ENCODE results near the gene TRPM2.
"Not testable (repeated sequence)": the region's sequence is repeated elsewhere in the genome, so short reads cannot be mapped to it uniquely, and the experiment has no call there.

The TRPM2 gene

GRCh38 chr21:44473915-44474555 is 120.6 kb downstream of the TRPM2 start:
- H3K9me3 Mint-ChIP-seq, result no peaks in the 10 kb centered on the region
- H3K4me3 Mint-ChIP-seq, result no peak overlapping the region
- no peaks in the 10 kb centered on the region for H3K36me3 Mint-ChIP-seq (ENCODE audit: low read depth)
- H3K27me3 Mint-ChIP-seq, result no peaks in the 10 kb centered on the region
- H3K4me1 Mint-ChIP-seq (ENCODE audit: low read depth), result no peaks in the 10 kb centered on the region
- H3K27ac Mint-ChIP-seq, result no peak overlapping the region

GRCh38 chr21:44475266-44475845 is 121.9 kb downstream of the TRPM2 start:
- H3K27me3 Mint-ChIP-seq, result no peaks in the 10 kb centered on the region
- no peak overlapping the region for H3K4me3 Mint-ChIP-seq
- no peaks in the 10 kb centered on the region for H3K36me3 Mint-ChIP-seq (ENCODE audit: low read depth)
- no peaks in the 10 kb centered on the region for H3K9me3 Mint-ChIP-seq
- H3K4me1 Mint-ChIP-seq (ENCODE audit: low read depth), result no peaks in the 10 kb centered on the region
- no peak overlapping the region for H3K27ac Mint-ChIP-seq

GRCh38 chr21:44477131-44477530 is 123.7 kb downstream of the TRPM2 start:
- H3K4me1 Mint-ChIP-seq (ENCODE audit: low read depth), result no peaks in the 10 kb centered on the region
- no peak overlapping the region for H3K4me3 Mint-ChIP-seq
- no peaks in the 10 kb centered on the region for H3K36me3 Mint-ChIP-seq (ENCODE audit: low read depth)
- H3K27me3 Mint-ChIP-seq, result no peaks in the 10 kb centered on the region
- no peaks in the 10 kb centered on the region for H3K9me3 Mint-ChIP-seq
- H3K27ac Mint-ChIP-seq, result no peak overlapping the region

- Mint-ChIP-seq H3K27ac (no peak overlapping the region), H3K4me3 (no peak overlapping the region), H3K27me3 (no peaks in the 10 kb centered on the region), H3K9me3 (no peaks in the 10 kb centered on the region), H3K4me1 (ENCODE audit: low read depth) (no peaks in the 10 kb centered on the region), H3K36me3 (ENCODE audit: low read depth) (no peaks in the 10 kb centered on the region)
Observed at GRCh38 chr21:44477712-44478111, 124.3 kb downstream of the TRPM2 start.

DNA sequence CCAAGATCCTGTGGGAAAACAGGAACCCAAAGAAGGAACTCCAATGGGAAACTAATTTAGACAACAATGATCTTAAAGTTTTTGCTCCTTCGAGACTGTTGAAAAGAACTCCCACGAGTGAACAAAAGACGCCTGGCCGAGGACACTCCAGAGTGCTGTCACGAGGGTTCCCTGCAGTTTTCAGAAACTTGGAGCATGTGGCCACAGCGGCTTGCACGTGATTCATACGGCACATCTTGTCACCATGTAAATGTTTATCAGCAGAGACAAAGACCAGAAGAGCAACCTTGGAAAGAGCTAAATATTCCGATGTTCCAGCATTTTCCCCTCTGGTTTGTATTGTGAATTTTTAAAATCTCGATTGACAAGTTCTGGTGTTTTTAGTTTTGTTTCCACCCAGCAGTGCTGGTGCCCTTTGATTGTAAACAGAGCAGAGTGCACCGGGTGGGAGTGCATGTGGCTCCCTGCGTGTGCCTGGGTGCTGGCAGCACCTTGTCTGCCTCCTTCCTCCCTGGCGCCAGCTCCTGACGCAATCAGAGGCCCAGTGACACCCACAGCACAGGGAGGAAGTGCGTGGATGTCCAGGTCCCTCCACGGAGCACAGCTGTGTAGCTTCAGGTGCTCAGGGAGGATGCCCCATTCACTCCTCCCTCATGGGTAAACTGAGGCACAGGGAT is 124.8 kb downstream of the TRPM2 start:
- Mint-ChIP-seq H3K36me3 (ENCODE audit: low read depth) (no peaks in the 10 kb centered on the region), H3K27ac (no peak overlapping the region), H3K4me3 (no peak overlapping the region), H3K9me3 (no peaks in the 10 kb centered on the region), H3K4me1 (ENCODE audit: low read depth) (no peaks in the 10 kb centered on the region), H3K27me3 (no peaks in the 10 kb centered on the region)

DNA sequence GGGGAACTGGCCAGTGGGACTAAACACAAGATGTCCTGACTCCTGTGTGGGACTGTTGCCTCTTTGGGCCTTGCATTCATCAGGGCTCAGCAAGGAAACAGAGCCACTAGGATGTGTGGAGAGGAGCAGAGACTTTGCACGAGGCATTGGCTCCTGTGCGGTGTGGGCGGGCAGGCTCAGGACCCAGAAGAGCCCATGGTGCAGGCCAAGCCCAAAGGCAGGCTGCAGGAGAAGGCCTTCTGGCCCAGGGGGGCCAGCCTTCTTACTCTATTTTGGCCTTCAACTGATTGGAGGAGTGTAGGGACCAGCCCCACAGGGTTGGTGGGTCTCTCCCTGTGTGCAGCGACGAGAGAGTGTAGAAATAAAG is 125.4 kb downstream of the TRPM2 start:
- H3K4me3 Mint-ChIP-seq, result no peak overlapping the region
- H3K27me3 Mint-ChIP-seq, result no peaks in the 10 kb centered on the region
- H3K27ac Mint-ChIP-seq, result no peak overlapping the region
- no peaks in the 10 kb centered on the region for H3K4me1 Mint-ChIP-seq (ENCODE audit: low read depth)
- no peaks in the 10 kb centered on the region for H3K9me3 Mint-ChIP-seq
- H3K36me3 Mint-ChIP-seq (ENCODE audit: low read depth), result no peaks in the 10 kb centered on the region

- H3K4me1 Mint-ChIP-seq (ENCODE audit: low read depth); H3K27me3 Mint-ChIP-seq; H3K9me3 Mint-ChIP-seq; H3K36me3 Mint-ChIP-seq (ENCODE audit: low read depth); H3K27ac Mint-ChIP-seq; H3K4me3 Mint-ChIP-seq: not testable (repeated sequence)
Observed at GRCh38 chr21:44479556-44480199, 126.3 kb downstream of the TRPM2 start.

DNA sequence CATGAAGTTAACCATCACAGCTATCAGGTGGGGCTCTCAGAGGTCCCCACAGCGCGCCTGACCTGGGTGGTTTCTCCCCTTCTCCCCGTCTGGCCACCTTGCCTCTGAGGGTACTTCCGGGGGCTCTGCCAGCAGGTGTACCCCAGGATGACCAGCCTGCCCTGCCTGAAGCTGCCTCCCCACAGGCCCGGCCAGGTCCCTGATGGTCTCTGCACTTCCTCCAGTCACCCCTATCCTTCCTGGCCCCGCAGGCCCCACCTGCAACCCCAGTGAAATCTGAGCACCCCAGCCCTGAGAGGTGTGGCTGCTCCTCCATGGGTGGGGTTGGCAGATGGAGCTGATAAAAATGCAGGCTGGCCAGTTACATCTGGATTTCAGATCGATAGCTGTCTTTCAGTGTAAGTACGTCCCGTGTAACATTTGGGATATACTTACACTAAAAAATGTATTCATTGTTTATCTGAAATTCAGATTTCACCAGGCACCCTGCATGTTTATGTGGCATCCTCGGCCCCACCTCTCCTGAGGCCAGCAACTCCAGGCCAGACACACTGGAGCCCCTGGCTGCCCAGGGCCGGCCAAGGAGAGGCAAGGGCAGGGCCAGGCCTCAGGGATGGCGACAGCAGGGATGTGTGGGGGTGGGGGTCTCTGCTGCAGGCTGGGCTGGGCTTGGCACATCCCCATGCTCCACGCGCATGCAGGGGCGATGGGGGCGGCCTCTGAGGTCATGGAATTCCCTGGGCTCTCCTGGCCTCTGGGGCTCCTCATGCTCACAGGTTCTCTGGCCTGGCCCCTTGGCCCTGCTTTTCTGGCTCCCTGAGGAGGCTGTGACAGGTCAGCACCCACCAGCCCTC is 127.0 kb downstream of the TRPM2 start:
- no peaks in the 10 kb centered on the region for H3K9me3 Mint-ChIP-seq
- H3K36me3 Mint-ChIP-seq (ENCODE audit: low read depth), result no peaks in the 10 kb centered on the region
- H3K27me3 Mint-ChIP-seq, result no peaks in the 10 kb centered on the region
- no peak overlapping the region for H3K4me3 Mint-ChIP-seq
- H3K4me1 Mint-ChIP-seq (ENCODE audit: low read depth), result no peaks in the 10 kb centered on the region
- H3K27ac Mint-ChIP-seq, result no peak overlapping the region

DNA sequence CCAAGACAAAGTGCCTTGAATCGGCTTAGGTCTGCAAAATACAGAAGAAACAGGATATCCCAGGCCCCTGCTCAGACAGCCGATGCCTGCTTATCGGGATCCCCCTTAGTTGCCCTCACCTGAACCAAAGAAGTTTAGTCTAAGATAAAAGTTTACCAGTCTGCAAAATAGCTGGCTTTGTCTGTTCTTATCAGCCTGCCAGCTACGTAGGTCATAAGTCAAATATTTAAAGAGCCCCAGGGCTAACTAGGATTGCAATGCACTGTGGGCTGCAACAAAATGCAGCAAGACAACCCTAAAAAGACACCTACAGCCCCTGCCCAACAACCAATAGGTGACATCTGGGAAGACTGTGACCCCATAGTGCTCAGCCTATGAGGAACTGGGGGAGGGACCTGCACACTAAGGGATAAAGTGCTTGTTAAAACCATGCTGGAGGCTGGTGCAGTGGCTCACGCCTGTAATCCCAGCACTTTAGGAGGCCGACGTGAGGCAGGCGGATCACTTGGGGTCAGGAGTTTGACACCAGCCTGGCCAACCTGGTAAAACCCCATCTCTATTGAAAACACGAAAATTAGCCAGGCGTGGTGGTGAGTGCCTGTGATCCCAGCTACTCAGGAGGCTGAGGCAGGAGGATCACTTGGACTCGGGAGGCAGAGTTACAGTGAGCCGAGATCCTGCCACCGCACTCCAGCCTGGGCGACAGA is 129.3 kb downstream of the TRPM2 start:
- Mint-ChIP-seq H3K9me3 (no peaks in the 10 kb centered on the region), H3K27ac (no peak overlapping the region), H3K27me3 (no peaks in the 10 kb centered on the region), H3K36me3 (ENCODE audit: low read depth) (no peaks in the 10 kb centered on the region), H3K4me1 (ENCODE audit: low read depth) (no peaks in the 10 kb centered on the region), H3K4me3 (no peak overlapping the region)

DNA sequence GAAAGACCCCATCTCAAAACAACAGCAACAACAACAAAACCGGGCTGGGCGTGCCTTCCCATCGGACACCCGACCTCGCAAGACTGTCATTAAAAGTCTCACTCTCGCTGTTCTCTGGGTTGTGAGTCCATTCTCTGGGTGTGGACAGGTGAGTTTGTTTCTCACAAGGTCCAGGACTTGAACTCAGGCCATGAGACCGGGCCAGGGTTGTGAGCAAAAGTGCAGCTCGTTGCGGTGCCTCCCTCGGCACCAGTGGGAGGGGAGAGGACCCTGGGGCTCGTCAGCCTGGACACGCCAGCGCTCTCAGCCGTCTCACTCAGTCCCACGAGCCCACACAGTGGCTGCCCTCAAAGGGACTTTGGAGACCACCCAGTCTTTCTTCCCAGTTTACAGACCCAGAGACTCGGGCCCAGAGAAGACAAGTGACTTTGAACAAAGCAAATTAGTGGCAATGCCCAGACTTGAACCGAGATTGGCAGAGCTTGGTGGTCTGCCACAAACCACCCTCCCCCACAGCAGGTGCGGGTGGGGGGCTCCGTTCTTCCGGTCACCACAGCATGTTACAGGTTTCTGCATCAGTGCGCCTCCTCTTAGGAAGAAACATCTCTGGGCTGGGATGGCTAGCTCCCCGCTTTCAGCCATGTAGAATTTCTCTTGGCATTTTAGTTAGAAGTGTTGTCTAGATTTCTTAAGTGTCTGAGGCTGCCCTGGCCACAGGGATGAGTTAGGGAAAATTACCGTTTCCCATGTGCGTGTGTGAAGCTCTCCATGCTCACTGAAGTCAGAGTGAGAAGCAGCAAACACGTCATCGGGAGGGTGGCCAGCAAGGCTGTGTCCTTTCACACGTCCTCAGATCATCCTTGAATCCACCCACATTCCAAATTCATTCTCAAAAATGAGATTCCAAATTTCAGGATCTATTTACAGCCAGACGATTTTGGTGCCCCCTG is 130.1 kb downstream of the TRPM2 start:
- Mint-ChIP-seq H3K9me3 (no peaks in the 10 kb centered on the region), H3K4me3 (no peak overlapping the region), H3K36me3 (ENCODE audit: low read depth) (no peaks in the 10 kb centered on the region), H3K4me1 (ENCODE audit: low read depth) (no peaks in the 10 kb centered on the region), H3K27ac (no peak overlapping the region), H3K27me3 (no peaks in the 10 kb centered on the region)

- Mint-ChIP-seq H3K36me3 (ENCODE audit: low read depth) (no peaks in the 10 kb centered on the region), H3K9me3 (no peaks in the 10 kb centered on the region), H3K4me3 (no peak overlapping the region), H3K4me1 (ENCODE audit: low read depth) (no peaks in the 10 kb centered on the region), H3K27me3 (no peaks in the 10 kb centered on the region), H3K27ac (no peak overlapping the region)
Observed at GRCh38 chr21:44484498-44485253, 131.3 kb downstream of the TRPM2 start.

DNA sequence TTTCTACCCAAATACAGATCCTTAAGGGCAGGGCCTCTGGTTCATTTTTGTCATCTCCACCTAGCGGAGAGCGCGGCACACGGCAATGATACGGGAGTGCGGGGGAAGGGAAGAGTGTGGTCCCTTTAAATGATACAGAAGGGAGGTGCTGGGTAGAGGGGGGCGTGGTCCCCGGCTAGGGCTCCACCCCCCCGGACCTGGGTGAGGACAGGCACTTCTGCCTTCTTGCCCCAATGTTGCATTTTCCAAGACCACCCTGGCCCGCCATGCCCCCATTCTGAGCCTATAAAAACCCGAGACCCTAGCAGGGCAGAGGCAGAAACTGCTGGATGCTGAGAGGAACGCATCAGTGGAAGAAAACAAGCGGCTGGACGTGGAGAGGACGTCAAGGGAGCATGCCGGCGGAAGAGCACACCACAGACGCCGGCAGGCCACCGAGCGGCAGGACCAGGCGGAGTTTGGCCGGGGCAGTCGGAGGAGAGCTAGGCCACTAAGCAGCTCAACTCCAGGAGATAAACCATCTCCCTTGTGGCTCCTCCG is 131.9 kb downstream of the TRPM2 start:
- H3K27ac Mint-ChIP-seq, result no peak overlapping the region
- peaks cover 3% of the 10 kb centered on the region for H3K27me3 Mint-ChIP-seq
- no peaks in the 10 kb centered on the region for H3K36me3 Mint-ChIP-seq (ENCODE audit: low read depth)
- H3K4me1 Mint-ChIP-seq (ENCODE audit: low read depth), result no peaks in the 10 kb centered on the region
- no peaks in the 10 kb centered on the region for H3K9me3 Mint-ChIP-seq
- H3K4me3 Mint-ChIP-seq, result no peak overlapping the region

GRCh38 chr21:44485796-44486195 is 132.4 kb downstream of the TRPM2 start:
- Mint-ChIP-seq H3K4me3 (no peak overlapping the region), H3K4me1 (ENCODE audit: low read depth) (no peaks in the 10 kb centered on the region), H3K27me3 (peaks cover 3% of the 10 kb centered on the region), H3K36me3 (ENCODE audit: low read depth) (no peaks in the 10 kb centered on the region), H3K27ac (no peak overlapping the region), H3K9me3 (no peaks in the 10 kb centered on the region)
